ENCODE results near the gene ANKRD16.

GRCh38 chr10:5835446-5836095 lies 54.1 kb downstream of the ANKRD16 start:
- TF ChIP-seq CTCF (IDR thresholded peaks at IDR 0.05) (no peak), ZFX (IDR thresholded peaks at IDR 0.05; ENCODE audit: borderline replicate concordance) (no peak)
